Naive thymus-derived CD8-positive, alpha-beta T cell (primary cell): ENCODE measurements around the gene AMN. TPM values are rescaled to one million over a fixed set of nuclear protein-coding genes. Genes with fewer than 3 reads are reported as not detected.

Source experiments
- ATAC-seq, 2 donors: fragments of 150-1000 bp; cut with Tn5 transposase in 1 of 2; sonication (Bioruptor Pico), chemical (Tn5 transposase) in 1 of 2; 1 replicate in 1 of 2; 2 replicates in 1 of 2; pipeline ENCODE4 v1.10.0; 2021; ENCODE audit warnings: mild to moderate bottlenecking in 2 of 2, moderate library complexity in 2 of 2
- POLR2A ChIA-PET: fragments of 350-600 bp; sonication (Branson Sonifier 250); formaldehyde crosslinking; loops from one replicate; lab custom pipeline; 2021; ENCODE audit warnings: antibody characterized with exemption; lab: Charles Lee
- DNase-seq, 10 donors: peaks; one replicate each; pipeline versions ENCODE4 v3.0.0 to v3.0.0-alpha.2; 2020 to 2022
- H3K27ac Mint-ChIP-seq, 10 donors: one replicate each; pipeline ENCODE4 v1.8.0; 2020 to 2022; ENCODE audit warnings: mild to moderate bottlenecking in 10 of 10, mixed read lengths in 10 of 10, moderate library complexity in 4 of 10, inconsistent platforms in 1 of 10
- H3K27me3 Mint-ChIP-seq, 5 donors: one replicate each; pipeline ENCODE4 v1.8.0; 2021 to 2022; ENCODE audit warnings: mixed read lengths in 5 of 5
- H3K36me3 Mint-ChIP-seq, 3 donors: one replicate each; pipeline ENCODE4 v1.8.0; 2020 to 2022; ENCODE audit warnings: mixed read lengths in 3 of 3, mild to moderate bottlenecking in 2 of 3, inconsistent platforms in 1 of 3
- H3K4me1 Mint-ChIP-seq, 4 donors: one replicate each; pipeline ENCODE4 v1.8.0; 2021 to 2022; ENCODE audit warnings: mixed read lengths in 4 of 4
- H3K4me3 Mint-ChIP-seq, 10 donors: one replicate each; pipeline ENCODE4 v1.8.0; 2020 to 2022; ENCODE audit warnings: mild to moderate bottlenecking in 10 of 10, mixed read lengths in 10 of 10, moderate library complexity in 6 of 10, inconsistent platforms in 1 of 10
- H3K9me3 Mint-ChIP-seq, 9 donors: one replicate each; pipeline ENCODE4 v1.8.0; 2020 to 2022; ENCODE audit warnings: mixed read lengths in 9 of 9, mild to moderate bottlenecking in 3 of 9, inconsistent platforms in 1 of 9, moderate library complexity in 1 of 9
- polyA plus RNA-seq, 3 donors: library from polyadenylated mRNA; unstranded; fragments of 300-500 nt; fragmentation: Illumina TruSeq; gene quantifications; one replicate each; pipeline ENCODE4 v1.2.3, GENCODE V29; 2021
- total RNA-seq, 8 experiments: library from RNA in 2 of 8; stranded (reverse) in 2 of 8; gene quantifications; one replicate each; pipeline ENCODE4 v1.2.3 and lab custom pipeline; 2021 to 2026

AMN gene
- total and polyA plus RNA-seq, 5 experiments from 2014 or later, result 2.3 to 20.8 (median 5.6) TPM

- Mint-ChIP-seq H3K4me1 (peaks cover 15 to 32% (median 26%) of the 10 kb centered on the region in 4 donors), H3K27me3 (no peaks in the 10 kb centered on the region), H3K4me3 (peak overlapping the region in 7 of 10 donors; percentile 12 to 86 (median 62)), H3K27ac (peak overlapping the region; percentile 81 to 95 (median 90)), H3K9me3 (no peaks in the 10 kb centered on the region), H3K36me3 (no peaks in the 10 kb centered on the region)
- DNase-seq (no peak), ATAC-seq (no peak)
- POLR2A ChIA-PET, result interaction anchor here (1.1 to 1.2 kb wide), 2 partner anchors 12 to 19 kb away, joined by 5 to 9 read pairs; no protein-coding TSS in a partner anchor
Observed at GRCh38 chr14:102947321-102948103, 25.0 kb downstream of the AMN start.

GRCh38 chr14:102948698-102949061 lies 26.2 kb downstream of the AMN start:
- peak overlapping the region; percentile 79 to 95 (median 88) for H3K27ac Mint-ChIP-seq

GRCh38 chr14:102949062-102949800 lies 26.8 kb downstream of the AMN start:
- Mint-ChIP-seq H3K36me3 (peaks cover 0 to 3% (median 0%) of the 10 kb centered on the region in 3 donors), H3K27me3 (no peaks in the 10 kb centered on the region), H3K27ac (peak overlapping the region; percentile 79 to 95 (median 88)), H3K9me3 (no peaks in the 10 kb centered on the region), H3K4me3 (peak overlapping the region; percentile 30 to 76 (median 60)), H3K4me1 (peaks cover 15 to 32% (median 26%) of the 10 kb centered on the region in 4 donors)
- ATAC-seq, result peak; percentile 85 to 86
- peak in 8 of 10 donors; percentile 29 to 79 (median 56) for DNase-seq
- POLR2A ChIA-PET, result interaction anchor here (0.6 to 1.8 kb wide), 9 partner anchors 18 to 1140 kb away, joined by 3 to 14 read pairs (median 4); partner anchors contain the start of gene EIF5

More at GRCh38 chr14:102948698-102949061, 26.2 kb downstream of the AMN start:
- Mint-ChIP-seq H3K9me3 (no peaks in the 10 kb centered on the region), H3K27me3 (no peaks in the 10 kb centered on the region), H3K36me3 (peaks cover 0 to 3% (median 0%) of the 10 kb centered on the region in 3 donors), H3K4me1 (peaks cover 15 to 32% (median 26%) of the 10 kb centered on the region in 4 donors), H3K4me3 (peak overlapping the region in 9 of 10 donors; percentile 30 to 76 (median 59))
- ATAC-seq (no peak), DNase-seq (no peak)
- POLR2A ChIA-PET, result interaction anchor here (0.6 to 1.8 kb wide), 6 partner anchors 18 to 1139 kb away, joined by 3 to 14 read pairs (median 6); partner anchors contain the start of gene EIF5

- Mint-ChIP-seq H3K36me3 (peaks cover 0 to 3% (median 0%) of the 10 kb centered on the region in 3 donors), H3K4me1 (peaks cover 15 to 32% (median 26%) of the 10 kb centered on the region in 4 donors), H3K9me3 (no peaks in the 10 kb centered on the region), H3K4me3 (peak overlapping the region in 7 of 10 donors; percentile 51 to 67 (median 62)), H3K27me3 (no peaks in the 10 kb centered on the region), H3K27ac (peak overlapping the region; percentile 79 to 95 (median 88))
- DNase-seq, result no peak
- POLR2A ChIA-PET, result interaction anchor here (1.0 to 1.8 kb wide), 6 partner anchors 19 to 384 kb away, joined by 3 to 14 read pairs (median 4); partner anchors contain the start of gene EIF5
- ATAC-seq, result no peak
Observed at GRCh38 chr14:102949801-102950451, 27.5 kb downstream of the AMN start.

- no peaks in the 10 kb centered on the region for H3K27me3 Mint-ChIP-seq
- POLR2A ChIA-PET, result no interaction called here
- ATAC-seq (no peak), DNase-seq (no peak)
- H3K4me3 Mint-ChIP-seq, result no peak overlapping the region
- H3K27ac Mint-ChIP-seq, result peak overlapping the region in 1 of 10 donors; percentile 72
- no peaks in the 10 kb centered on the region for H3K9me3 Mint-ChIP-seq
- peaks cover 13 to 32% (median 26%) of the 10 kb centered on the region in 4 donors for H3K4me1 Mint-ChIP-seq
- peaks cover 0 to 3% (median 2%) of the 10 kb centered on the region in 3 donors for H3K36me3 Mint-ChIP-seq
Observed at GRCh38 chr14:102951034-102951433, 28.6 kb downstream of the AMN start.

GRCh38 chr14:102951799-102952198 lies 29.3 kb downstream of the AMN start:
- H3K27me3 Mint-ChIP-seq, result no peaks in the 10 kb centered on the region
- H3K27ac Mint-ChIP-seq, result peak overlapping the region in 1 of 10 donors; percentile 67
- ATAC-seq (no peak), DNase-seq (no peak)
- no peak overlapping the region for H3K4me3 Mint-ChIP-seq
- H3K36me3 Mint-ChIP-seq, result peaks cover 0 to 3% (median 2%) of the 10 kb centered on the region in 3 donors
- no peaks in the 10 kb centered on the region for H3K9me3 Mint-ChIP-seq
- POLR2A ChIA-PET, result no interaction called here
- peaks cover 13 to 26% (median 23%) of the 10 kb centered on the region in 4 donors for H3K4me1 Mint-ChIP-seq

GRCh38 chr14:102952276-102952675 lies 29.8 kb downstream of the AMN start:
- POLR2A ChIA-PET, result no interaction called here
- Mint-ChIP-seq H3K4me1 (peaks cover 10 to 22% (median 18%) of the 10 kb centered on the region in 4 donors), H3K27ac (peak overlapping the region in 1 of 10 donors; percentile 43), H3K4me3 (no peak overlapping the region), H3K27me3 (no peaks in the 10 kb centered on the region), H3K9me3 (no peaks in the 10 kb centered on the region), H3K36me3 (peaks cover 0 to 3% (median 2%) of the 10 kb centered on the region in 3 donors)
- no peak for ATAC-seq
- no peak for DNase-seq

- Mint-ChIP-seq H3K4me3 (no peak overlapping the region), H3K27me3 (no peaks in the 10 kb centered on the region), H3K27ac (peak overlapping the region in 2 of 10 donors; percentile 34 to 38), H3K36me3 (peaks cover 0 to 3% (median 2%) of the 10 kb centered on the region in 3 donors), H3K9me3 (no peaks in the 10 kb centered on the region), H3K4me1 (peaks cover 10 to 15% (median 13%) of the 10 kb centered on the region in 4 donors)
- no peak for DNase-seq
- ATAC-seq, result no peak
- POLR2A ChIA-PET, result no interaction called here
Observed at GRCh38 chr14:102953100-102953499, 30.6 kb downstream of the AMN start.

- Mint-ChIP-seq H3K4me1 (peaks cover 4 to 8% (median 6%) of the 10 kb centered on the region in 4 donors), H3K27me3 (no peaks in the 10 kb centered on the region), H3K9me3 (no peaks in the 10 kb centered on the region), H3K27ac (no peak overlapping the region), H3K36me3 (peaks cover 0 to 3% (median 2%) of the 10 kb centered on the region in 3 donors), H3K4me3 (no peak overlapping the region)
- POLR2A ChIA-PET, result no interaction called here
- no peak for DNase-seq
- no peak for ATAC-seq
Observed at GRCh38 chr14:102954081-102954789, 31.8 kb downstream of the AMN start.

- no peak overlapping the region for H3K4me3 Mint-ChIP-seq
- POLR2A ChIA-PET, result no interaction called here
- H3K27me3 Mint-ChIP-seq, result no peaks in the 10 kb centered on the region
Observed at GRCh38 chr14:102955636-102956408, 33.4 kb downstream of the AMN start.

GRCh38 chr14:102957222-102957621 lies 34.8 kb downstream of the AMN start:
- Mint-ChIP-seq H3K27ac (no peak overlapping the region), H3K4me1 (no peaks in the 10 kb centered on the region), H3K27me3 (no peaks in the 10 kb centered on the region), H3K36me3 (peaks cover 0 to 3% (median 2%) of the 10 kb centered on the region in 3 donors), H3K4me3 (no peak overlapping the region), H3K9me3 (no peaks in the 10 kb centered on the region)
- ATAC-seq (no peak), DNase-seq (no peak)
- POLR2A ChIA-PET, result no interaction called here

More at GRCh38 chr14:102955636-102956408, 33.4 kb downstream of the AMN start:
- H3K9me3 Mint-ChIP-seq, result no peaks in the 10 kb centered on the region
- peaks cover 0 to 3% (median 2%) of the 10 kb centered on the region in 3 donors for H3K36me3 Mint-ChIP-seq
- H3K27ac Mint-ChIP-seq, result peak overlapping the region in 1 of 10 donors; percentile 11
- ATAC-seq (no peak), DNase-seq (no peak)
- no peaks in the 10 kb centered on the region for H3K4me1 Mint-ChIP-seq
